Prostate gland (tissue), 2 donors: ENCODE data around the gene FGD5. TPM values are rescaled to one million over a fixed set of nuclear protein-coding genes. Genes with fewer than 3 reads are reported as not detected.

ENCODE experiments used
- DNase-seq: peaks from one replicate; pipeline ENCODE4 v3.0.0-alpha.2; 2019; ENCODE audit warnings: low spot score
- H3K27ac ChIP-seq, 2 donors: fragments of 200-600 bp; sonication (generic); 2 replicates each; pipeline ENCODE4 v1.5.1; 2017 to 2019
- H3K27me3 ChIP-seq: fragments of 200-600 bp; sonication (generic); replicated peaks from 2 replicates; pipeline ENCODE4 v1.5.1; 2019; ENCODE audit not compliant: insufficient read depth
- H3K36me3 ChIP-seq, 2 donors: fragments of 200-600 bp; sonication (generic); 1 replicate in 1 of 2; 2 replicates in 1 of 2; pipeline versions ENCODE4 v1.5.1 to v1.8.1; 2017 to 2019
- H3K4me1 ChIP-seq: fragments of 200-600 bp; sonication (generic); replicated peaks from 2 replicates; pipeline ENCODE4 v1.5.1; 2019
- H3K4me3 ChIP-seq, 2 donors: fragments of 200-600 bp; sonication (generic); 2 replicates each; pipeline ENCODE4 v1.5.1; 2017 to 2019
- H3K9me3 ChIP-seq: fragments of 200-600 bp; sonication (generic); 2 replicates; pipeline ENCODE4 v1.5.1; 2017
- POLR2A ChIP-seq: fragments of 450-650 bp; IDR thresholded peaks from one replicate; pipeline ENCODE4 v1.6.1; 2016; ENCODE audit warnings: antibody characterized with exemption, mild to moderate bottlenecking
- POLR2AphosphoS5 ChIP-seq: sonication (generic); formaldehyde crosslinking; IDR thresholded peaks from one replicate; pipeline ENCODE4 v1.6.1; 2017; ENCODE audit warnings: antibody characterized with exemption
- WGBS: methylation state at CpG from one replicate; pipeline ENCODE4 v1.1.5; 2018; 5-methylcytosine and 5-hydroxymethylcytosine counted together
- intact Hi-C: fragments of 100-400 bp; cut with DNase I; formaldehyde crosslinking; loops from one replicate; pipeline ENCODE4 v1.14.2; 2022
- total RNA-seq, 2 donors: library from RNA; depleted of rRNA; stranded (reverse); fragments of >200 nt; gene quantifications; one replicate each; pipeline ENCODE4 v1.1.0, GENCODE V29; 2016
- TF ChIP-seq, protein P1 (sequence below), 4 experiments: fragments of 200-600 bp in 2 of 4; fragments of 450-650 bp in 2 of 4; sonication (generic) in 2 of 4; IDR thresholded peaks; 1 replicate in 3 of 4; 2 replicates in 1 of 4; pipeline ENCODE4 v1.5.1; 2016 to 2019; ENCODE audit warnings: antibody characterized with exemption in 4 of 4, mild to moderate bottlenecking in 2 of 4, moderate library complexity in 2 of 4

FGD5 gene
- total RNA-seq, 2 donors from 2014 or later, result 4.5 to 15.8 TPM

- Histone ChIP-seq H3K4me3 (peak overlapping the region; percentile 91 to 93), H3K27me3 (no peaks in the 10 kb centered on the region), H3K9me3 (no peaks in the 10 kb centered on the region), H3K36me3 (peaks cover 0 to 5% of the 10 kb centered on the region in 2 donors), H3K4me1 (peaks cover 7% of the 10 kb centered on the region), H3K27ac (peak overlapping the region; percentile 98 to 99)
- TF ChIP-seq, protein P1, sequence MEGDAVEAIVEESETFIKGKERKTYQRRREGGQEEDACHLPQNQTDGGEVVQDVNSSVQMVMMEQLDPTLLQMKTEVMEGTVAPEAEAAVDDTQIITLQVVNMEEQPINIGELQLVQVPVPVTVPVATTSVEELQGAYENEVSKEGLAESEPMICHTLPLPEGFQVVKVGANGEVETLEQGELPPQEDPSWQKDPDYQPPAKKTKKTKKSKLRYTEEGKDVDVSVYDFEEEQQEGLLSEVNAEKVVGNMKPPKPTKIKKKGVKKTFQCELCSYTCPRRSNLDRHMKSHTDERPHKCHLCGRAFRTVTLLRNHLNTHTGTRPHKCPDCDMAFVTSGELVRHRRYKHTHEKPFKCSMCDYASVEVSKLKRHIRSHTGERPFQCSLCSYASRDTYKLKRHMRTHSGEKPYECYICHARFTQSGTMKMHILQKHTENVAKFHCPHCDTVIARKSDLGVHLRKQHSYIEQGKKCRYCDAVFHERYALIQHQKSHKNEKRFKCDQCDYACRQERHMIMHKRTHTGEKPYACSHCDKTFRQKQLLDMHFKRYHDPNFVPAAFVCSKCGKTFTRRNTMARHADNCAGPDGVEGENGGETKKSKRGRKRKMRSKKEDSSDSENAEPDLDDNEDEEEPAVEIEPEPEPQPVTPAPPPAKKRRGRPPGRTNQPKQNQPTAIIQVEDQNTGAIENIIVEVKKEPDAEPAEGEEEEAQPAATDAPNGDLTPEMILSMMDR (IDR thresholded peaks at IDR 0.05), result no peak
- TF ChIP-seq POLR2AphosphoS5 (peak; percentile 81), POLR2A (no peak)
- WGBS, result under 1% methylated on average over 69 of the region's 79 CpGs
- intact Hi-C loops, result no loop called here
- peak; percentile 98 for DNase-seq
Measured at GRCh38 chr3:14947886-14948608, 129.3 kb downstream of the FGD5 start.

- Histone ChIP-seq H3K9me3 (no peaks in the 10 kb centered on the region), H3K4me1 (peaks cover 7% of the 10 kb centered on the region), H3K27me3 (no peaks in the 10 kb centered on the region), H3K27ac (peak overlapping the region; percentile 98 to 99), H3K36me3 (peaks cover 0 to 1% of the 10 kb centered on the region in 2 donors), H3K4me3 (peak overlapping the region; percentile 91 to 93)
- DNase-seq, result no peak
- intact Hi-C loops, result no loop called here
- TF ChIP-seq POLR2AphosphoS5, result no peak
- TF ChIP-seq POLR2A, result peak; percentile 19
- WGBS, result 1% methylated on average over 25 of the region's 26 CpGs
Measured at GRCh38 chr3:14948609-14949038, 129.9 kb downstream of the FGD5 start.

- H3K9me3 ChIP-seq, result no peaks in the 10 kb centered on the region
- 24% methylated on average over 5 of the region's 5 CpGs for WGBS
- H3K4me3 ChIP-seq, result peak overlapping the region; percentile 91 to 93
- H3K27me3 ChIP-seq, result no peaks in the 10 kb centered on the region
- H3K4me1 ChIP-seq, result peaks cover 7% of the 10 kb centered on the region
- DNase-seq, result no peak
- H3K27ac ChIP-seq, result peak overlapping the region; percentile 98 to 99
- TF ChIP-seq, protein P1 (IDR thresholded peaks at IDR 0.05), result no peak
- TF ChIP-seq POLR2AphosphoS5 (no peak), POLR2A (no peak)
- no peaks in the 10 kb centered on the region for H3K36me3 ChIP-seq
- intact Hi-C loops, result no loop called here
Measured at GRCh38 chr3:14949126-14949525, 130.4 kb downstream of the FGD5 start.

- H3K27ac ChIP-seq, result no peak overlapping the region
- WGBS, result 84% methylated on average over 2 of the region's 2 CpGs
- intact Hi-C loops, result no loop called here
- no peak overlapping the region for H3K4me3 ChIP-seq
- H3K27me3 ChIP-seq, result no peaks in the 10 kb centered on the region
- H3K9me3 ChIP-seq, result no peaks in the 10 kb centered on the region
- TF ChIP-seq POLR2A, result no peak
- TF ChIP-seq POLR2AphosphoS5, result no peak
- TF ChIP-seq, protein P1 (IDR thresholded peaks at IDR 0.05), result no peak
- peaks cover 7% of the 10 kb centered on the region for H3K4me1 ChIP-seq
- DNase-seq, result no peak
- no peaks in the 10 kb centered on the region for H3K36me3 ChIP-seq
Measured at GRCh38 chr3:14950274-14950673, 131.5 kb downstream of the FGD5 start.

DNA sequence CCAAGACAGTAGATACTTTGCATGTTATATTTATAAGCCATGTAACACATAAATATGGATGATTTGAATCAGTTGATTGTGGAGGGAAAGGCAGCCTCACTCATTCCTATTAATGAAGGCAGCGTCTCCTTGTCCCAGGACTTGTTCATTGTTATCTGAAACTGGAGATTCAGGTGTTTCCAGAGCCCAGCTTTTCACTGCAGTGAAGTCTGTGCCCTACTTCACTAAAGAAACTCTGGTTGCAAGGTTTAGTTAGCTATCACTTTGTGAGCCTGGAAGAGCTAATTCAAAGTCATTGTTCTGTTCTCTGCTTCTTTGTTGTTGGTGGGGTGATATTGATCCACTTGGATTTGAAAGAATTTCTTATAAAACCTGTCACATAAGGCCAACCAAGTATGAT, 138.4 kb downstream of the FGD5 start:
- H3K4me3 ChIP-seq, result no peak overlapping the region
- H3K4me1 ChIP-seq, result peaks cover 5% of the 10 kb centered on the region
- intact Hi-C loops, result no loop called here
- no peaks in the 10 kb centered on the region for H3K9me3 ChIP-seq
- TF ChIP-seq, protein P1 (IDR thresholded peaks at IDR 0.05), result no peak
- TF ChIP-seq POLR2AphosphoS5 (no peak), POLR2A (no peak)
- DNase-seq, result no peak
- H3K27ac ChIP-seq, result no peak overlapping the region
- 37% methylated on average over 1 of the region's 1 CpG for WGBS
- no peaks in the 10 kb centered on the region for H3K36me3 ChIP-seq
- no peaks in the 10 kb centered on the region for H3K27me3 ChIP-seq
